SKM-1 (cell line): ENCODE results near the gene PHKB.

ENCODE experiments used
- DNase-seq: peaks from one replicate; lab custom pipeline; 2025; ENCODE audit not compliant: unreplicated experiment; lab: John Stamatoyannopoulos, UW

Gene PHKB

GRCh38 chr16:47622451-47623176 lies 161.5 kb downstream of the PHKB start:
- no peak for DNase-seq

GRCh38 chr16:47624563-47624962 lies 163.4 kb downstream of the PHKB start:
- DNase-seq: no peak

DNA sequence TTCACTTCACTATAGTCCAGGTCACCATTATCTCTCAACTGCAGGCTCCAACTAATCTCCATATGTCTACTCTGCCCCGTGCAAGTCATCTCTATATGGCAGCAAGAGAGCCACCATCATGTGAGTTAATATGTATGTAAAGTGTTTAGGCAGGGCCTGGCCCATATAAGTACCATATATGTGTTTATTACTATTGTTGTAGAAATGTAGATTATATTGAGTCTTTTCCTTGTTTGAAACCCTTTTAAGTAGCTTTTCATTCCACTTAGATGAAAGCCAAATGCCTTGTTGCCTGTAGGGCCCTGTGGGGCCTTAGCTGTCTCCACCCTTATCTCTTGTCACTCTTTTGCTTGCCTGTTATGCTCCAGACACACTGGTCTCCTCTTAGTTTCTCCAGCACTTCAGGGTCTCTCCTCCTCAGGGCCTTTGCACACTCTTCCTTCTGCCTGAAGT lies 164.0 kb downstream of the PHKB start:
- DNase-seq: no peak

DNA sequence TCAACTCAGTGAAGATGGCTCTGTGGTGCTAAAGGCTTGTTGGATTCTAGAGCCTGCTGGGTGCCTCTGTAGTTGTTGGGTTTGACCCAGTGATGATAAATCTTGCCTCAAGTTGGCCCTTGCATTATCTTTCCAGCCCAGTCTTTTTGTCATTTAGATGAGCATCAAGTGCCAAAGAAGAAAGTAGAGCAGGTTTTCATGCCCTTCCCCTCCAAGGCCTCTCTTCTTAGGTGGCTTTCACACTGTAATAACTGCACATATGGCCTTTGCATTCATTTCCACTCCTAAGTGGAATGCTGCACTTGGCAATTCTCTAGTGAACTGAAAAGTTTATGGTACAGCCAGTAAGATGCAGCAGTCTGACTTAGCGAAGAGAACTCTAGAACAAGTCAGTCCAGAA lies 165.1 kb downstream of the PHKB start:
- DNase-seq: no peak

GRCh38 chr16:47627085-47627639 lies 166.0 kb downstream of the PHKB start:
- no peak for DNase-seq

GRCh38 chr16:47627721-47628120 lies 166.6 kb downstream of the PHKB start:
- no peak for DNase-seq

- DNase-seq: no peak
Observed at GRCh38 chr16:47631131-47631530, 170.0 kb downstream of the PHKB start.

DNA sequence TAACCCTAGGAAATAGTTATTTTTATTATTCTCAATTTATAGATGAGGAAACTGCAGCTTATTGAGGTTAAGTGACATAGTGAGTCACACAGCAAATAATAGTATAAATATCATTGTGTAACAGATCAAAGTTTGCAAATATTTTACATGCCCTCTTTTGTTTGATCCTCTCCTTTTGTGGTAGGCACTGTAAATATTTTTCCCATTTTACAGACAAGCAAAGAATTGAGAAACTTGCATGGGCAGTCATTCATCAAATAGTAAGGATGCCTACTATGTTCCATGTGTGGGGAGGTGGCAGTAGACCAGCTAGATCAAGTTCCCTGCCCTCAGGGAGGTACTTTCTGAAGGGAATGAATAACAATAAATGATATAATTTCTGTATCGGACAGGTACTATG lies 173.0 kb downstream of the PHKB start:
- DNase-seq: no peak

DNA sequence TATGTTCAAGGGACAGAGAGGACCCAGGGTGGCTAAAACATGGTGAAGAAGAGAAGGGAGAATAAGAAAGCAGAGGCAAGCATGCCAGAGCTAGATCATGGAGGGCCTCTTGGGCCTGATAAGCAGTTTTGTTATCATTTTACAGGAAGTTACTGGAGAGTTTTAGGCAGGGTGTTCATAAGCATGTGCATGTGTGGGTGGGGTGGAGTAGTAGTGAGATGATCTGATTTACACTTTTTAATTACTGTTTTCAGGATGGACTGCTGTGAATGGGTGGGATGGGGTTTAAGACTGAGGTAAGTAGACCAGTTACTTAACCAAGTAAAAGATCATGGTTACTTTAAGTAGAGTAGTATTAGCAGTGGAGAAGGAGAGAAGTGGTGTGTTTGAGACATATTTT lies 173.6 kb downstream of the PHKB start:
- no peak for DNase-seq

GRCh38 chr16:47636501-47637099 lies 175.5 kb downstream of the PHKB start:
- DNase-seq: no peak

- no peak for DNase-seq
Observed at GRCh38 chr16:47638175-47638574, 177.0 kb downstream of the PHKB start.

GRCh38 chr16:47640661-47641060 lies 179.5 kb downstream of the PHKB start:
- DNase-seq: no peak

- DNase-seq: no peak
Observed at GRCh38 chr16:47643323-47644000, 182.3 kb downstream of the PHKB start.

- DNase-seq: no peak
Observed at GRCh38 chr16:47644166-47644565, 183.0 kb downstream of the PHKB start.

DNA sequence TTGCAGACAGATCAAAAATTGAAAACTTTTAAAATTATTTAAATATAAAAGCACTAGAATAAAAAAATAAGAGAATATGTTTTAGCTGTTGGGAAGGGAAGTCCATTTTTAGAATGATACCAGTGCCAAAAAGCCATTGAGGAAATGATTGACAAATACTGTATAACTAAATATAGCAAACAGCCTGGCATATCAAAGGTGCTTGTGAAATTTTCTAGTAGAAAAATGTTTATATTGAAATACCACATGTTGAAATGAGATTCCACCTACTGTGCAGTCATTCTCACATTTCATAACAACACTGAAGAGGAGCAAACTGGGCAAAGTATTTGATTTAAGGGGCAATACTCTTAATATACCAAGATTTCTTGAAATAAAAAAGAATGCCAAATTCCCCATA lies 183.5 kb downstream of the PHKB start:
- DNase-seq: no peak

GRCh38 chr16:47646914-47647313 lies 185.8 kb downstream of the PHKB start:
- no peak for DNase-seq

DNA sequence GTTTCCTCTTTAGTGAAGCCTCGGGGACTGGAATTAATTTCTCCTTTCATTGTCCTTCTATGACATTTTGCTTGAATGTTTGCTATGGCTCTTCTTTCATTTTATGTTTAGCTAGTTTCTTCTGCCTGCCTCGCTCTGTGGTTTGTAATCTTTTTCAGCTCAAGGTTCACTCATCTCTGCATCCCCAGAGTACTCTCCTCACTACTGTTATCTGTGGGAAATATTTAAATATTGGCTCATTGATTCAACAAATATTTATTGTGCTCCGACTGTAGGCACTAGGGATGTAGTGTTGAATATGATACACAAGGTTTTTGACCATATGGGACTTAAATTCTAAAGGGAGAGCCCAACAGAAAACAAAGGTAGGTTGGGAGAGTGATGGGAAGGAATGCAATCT lies 195.9 kb downstream of the PHKB start:
- no peak for DNase-seq

DNA sequence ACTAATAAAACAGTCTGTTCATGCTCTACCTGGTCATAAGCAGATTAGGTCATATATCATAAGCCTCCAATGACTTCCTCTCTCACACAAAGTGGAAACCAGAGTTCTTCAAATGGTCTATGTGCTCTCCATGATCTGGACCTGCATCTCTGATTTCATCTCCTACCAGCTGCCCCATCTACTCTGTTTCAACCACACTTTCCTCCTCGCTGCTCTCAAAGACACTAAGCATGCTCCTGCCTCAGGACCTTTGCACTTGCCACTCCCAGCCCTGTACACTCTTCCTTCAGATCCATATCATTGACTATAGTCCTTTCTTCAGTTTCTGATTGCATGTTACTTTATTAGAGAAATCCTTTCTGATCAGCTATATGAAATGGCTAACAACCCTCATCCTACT lies 196.8 kb downstream of the PHKB start:
- DNase-seq: no peak

- DNase-seq: no peak
Observed at GRCh38 chr16:47660540-47660939, 199.4 kb downstream of the PHKB start.

DNA sequence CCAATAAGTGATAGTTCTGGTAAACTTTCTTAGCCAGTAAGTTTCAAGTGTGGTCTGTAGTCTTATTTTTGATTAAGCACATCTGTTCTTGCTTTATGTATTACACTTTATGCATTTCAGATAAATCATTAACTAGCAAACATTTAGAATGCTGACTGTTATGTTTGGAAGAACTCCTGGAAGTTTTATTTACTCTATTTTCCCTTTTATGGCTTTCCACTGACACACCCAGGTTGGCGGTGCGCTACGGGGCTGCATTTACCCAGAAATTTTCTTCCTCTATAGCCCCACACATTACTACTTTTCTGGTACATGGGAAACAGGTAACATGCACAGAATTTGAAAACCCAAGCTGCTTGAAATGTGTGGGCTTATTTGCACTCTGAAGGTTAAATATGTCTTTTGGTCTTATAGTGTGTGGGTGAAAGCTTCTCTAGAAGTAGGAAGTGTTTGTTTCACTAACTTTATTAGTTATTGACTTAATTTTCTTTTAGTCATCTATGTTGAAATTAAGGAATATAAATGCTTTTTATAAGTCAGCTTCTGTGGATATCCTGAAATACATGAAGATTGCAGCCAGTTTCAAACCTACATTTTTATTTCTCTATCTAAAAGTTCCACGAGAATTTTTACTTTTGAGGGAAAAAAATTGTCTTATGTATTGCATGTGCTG lies 203.7 kb downstream of the PHKB start:
- no peak for DNase-seq

GRCh38 chr16:47666434-47666833 lies 205.3 kb downstream of the PHKB start:
- no peak for DNase-seq
